H1 (cell line): ENCODE measurements around the gene ANXA5. TPM values are rescaled to one million over a fixed set of nuclear protein-coding genes. Genes with fewer than 3 reads are reported as not detected.

ENCODE experiments used
- ASH2L ChIP-seq: fragments of 200-600, 300-600 bp; sonication (generic); IDR thresholded peaks from one replicate; pipeline ENCODE4 v1.7.1; 2017; ENCODE audit warnings: low read length
- CEBPB ChIP-seq: IDR thresholded peaks from 2 replicates; pipeline ENCODE4 v1.6.1; 2012; ENCODE audit warnings: low read depth, low read length
- CTCF ChIP-seq, 3 experiments: IDR thresholded peaks; 1 replicate in 2 of 3; 2 replicates in 1 of 3; pipeline versions ENCODE4 v1.5.1 to v1.6.1; 2011; ENCODE audit warnings: low read length in 3 of 3, mild to moderate bottlenecking in 3 of 3, inconsistent platforms in 2 of 3, low read depth in 1 of 3, moderate library complexity in 1 of 3; ENCODE audit not compliant: insufficient read depth in 1 of 3; ENCODE audit errors: control extremely low read depth in 1 of 3
- RFX5 ChIP-seq: IDR thresholded peaks from 2 replicates; pipeline ENCODE4 v1.6.1; 2011; ENCODE audit warnings: low read depth, low read length, improper control_type of control experiment, borderline replicate concordance
- SIN3A ChIP-seq, 2 experiments: IDR thresholded peaks in 1 of 2; conservative IDR thresholded peaks in 1 of 2; 2 replicates each; pipeline ENCODE4 v1.6.1; 2011 to 2012; ENCODE audit warnings: low read length in 2 of 2, improper control_type of control experiment in 1 of 2, low read depth in 1 of 2, mild to moderate bottlenecking in 1 of 2
- SP4 ChIP-seq: IDR thresholded peaks from 2 replicates; pipeline ENCODE4 v1.6.1; 2012; ENCODE audit warnings: low read length, inconsistent platforms
- TCF12 ChIP-seq: IDR thresholded peaks from 2 replicates; pipeline ENCODE4 v1.6.1; 2011; ENCODE audit warnings: low read depth, mild to moderate bottlenecking, low read length
- polyA plus RNA-seq, 7 experiments: library from polyadenylated mRNA; depleted of rRNA in 3 of 7; stranded (reverse) in 5 of 7; unstranded in 2 of 7; fragments of >200 nt in 5 of 7; fragments of 200-250 nt in 2 of 7; gene quantifications; 1 replicate in 5 of 7; 2 replicates in 1 of 7; 4 replicates in 1 of 7; pipeline versions ENCODE4 v1.2.1 to v1.2.3, GENCODE V29; 2011 to 2013; ENCODE audit warnings: missing spikeins in 2 of 7, mixed read lengths in 2 of 7
- total RNA-seq: library from RNA; stranded (reverse); fragmentation: NEBNext Ultra II Directional; extraction: Animal tissue kit (Norgen Biotek cat#: 25700); gene quantifications from 2 replicates; pipeline ENCODE4 v1.2.1, GENCODE V29; 2021
- TF ChIP-seq, protein P1 (sequence below): IDR thresholded peaks from 2 replicates; pipeline ENCODE4 v1.6.1; 2012; ENCODE audit warnings: low read length, inconsistent platforms

ANXA5 gene
- total and polyA plus RNA-seq, 2 of the 8 experiments (the other 6 are each of a cell fraction or from before 2014, with no cell fraction given), result 213 to 221 TPM

- no peak for TF ChIP-seq CTCF (IDR thresholded peaks at IDR 0.05; ENCODE audit: control extremely low read depth in 1 of 3, insufficient read depth in 1 of 3, low read depth in 1 of 3, low read length in 3 of 3)
- no peak for TF ChIP-seq ASH2L
- TF ChIP-seq SIN3A (conservative IDR thresholded peaks at IDR 0.05 in 1 of 2, IDR thresholded peaks at IDR 0.05 in 1 of 2; ENCODE audit: low read depth in 1 of 2, low read length in 2 of 2), result no peak
- no peak for TF ChIP-seq RFX5
- no peak for TF ChIP-seq SP4
- no peak for TF ChIP-seq CEBPB
- TF ChIP-seq, protein P1, sequence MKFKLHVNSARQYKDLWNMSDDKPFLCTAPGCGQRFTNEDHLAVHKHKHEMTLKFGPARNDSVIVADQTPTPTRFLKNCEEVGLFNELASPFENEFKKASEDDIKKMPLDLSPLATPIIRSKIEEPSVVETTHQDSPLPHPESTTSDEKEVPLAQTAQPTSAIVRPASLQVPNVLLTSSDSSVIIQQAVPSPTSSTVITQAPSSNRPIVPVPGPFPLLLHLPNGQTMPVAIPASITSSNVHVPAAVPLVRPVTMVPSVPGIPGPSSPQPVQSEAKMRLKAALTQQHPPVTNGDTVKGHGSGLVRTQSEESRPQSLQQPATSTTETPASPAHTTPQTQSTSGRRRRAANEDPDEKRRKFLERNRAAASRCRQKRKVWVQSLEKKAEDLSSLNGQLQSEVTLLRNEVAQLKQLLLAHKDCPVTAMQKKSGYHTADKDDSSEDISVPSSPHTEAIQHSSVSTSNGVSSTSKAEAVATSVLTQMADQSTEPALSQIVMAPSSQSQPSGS, result no peak
- no peak for TF ChIP-seq TCF12
- TF ChIP-seq, all 59 proteins: peak for 0
These were observed 16.2 kb downstream of the ANXA5 start (continued) for GRCh38 chr4:121680571-121680970.
